HFFc6 (cell line): ENCODE results near the gene SEC23A. TPM values are rescaled to one million over a fixed set of nuclear protein-coding genes. Genes with fewer than 3 reads are reported as not detected.
A peak's percentile ranks its signal among the peaks of the same experiment; 100 is the strongest.
"Not testable (repeated sequence)": the region's sequence is repeated elsewhere in the genome, so short reads cannot be mapped to it uniquely, and the experiment has no call there.

ENCODE experiments used
- DNase-seq: peaks from one replicate; pipeline ENCODE4 v3.0.0-alpha.2; 2018
- H3K27ac Mint-ChIP-seq: 2 replicates; pipeline ENCODE4 v1.8.0; 2020; ENCODE audit warnings: mild to moderate bottlenecking, mixed read lengths
- H3K27me3 Mint-ChIP-seq: 2 replicates; pipeline ENCODE4 v1.8.0; 2021; ENCODE audit warnings: mild to moderate bottlenecking, moderate library complexity, mixed read lengths; ENCODE audit not compliant: insufficient read depth
- H3K36me3 Mint-ChIP-seq: 2 replicates; pipeline ENCODE4 v1.8.0; 2021; ENCODE audit warnings: low read depth, mixed read lengths
- H3K4me1 Mint-ChIP-seq: 2 replicates; pipeline ENCODE4 v1.8.0; 2020; ENCODE audit warnings: low read depth, mixed read lengths
- H3K4me3 Mint-ChIP-seq: 2 replicates; pipeline ENCODE4 v1.8.0; 2020; ENCODE audit warnings: mild to moderate bottlenecking, moderate library complexity, mixed read lengths
- H3K9me3 Mint-ChIP-seq: 2 replicates; pipeline ENCODE4 v1.8.0; 2020; ENCODE audit warnings: mild to moderate bottlenecking, mixed read lengths
- CTCF ChIP-seq: fragments of 200-600 bp; sonication (generic); IDR thresholded peaks from 2 replicates; pipeline ENCODE4 v1.5.0; 2021; ENCODE audit warnings: antibody characterized with exemption, mild to moderate bottlenecking
- total RNA-seq, 6 experiments: library from RNA; stranded (reverse); fragmentation: NEBNext Ultra II Directional; extraction: Animal tissue kit (Norgen Biotek cat#: 25700); gene quantifications; 2 replicates in 1 of 6; 3 replicates in 5 of 6; pipeline ENCODE4 v1.2.3, GENCODE V29; 2021

SEC23A gene
- total RNA-seq, 6 experiments from 2014 or later: 199 to 255 (median 241) TPM

- no peak for TF ChIP-seq CTCF
- H3K36me3 Mint-ChIP-seq: peaks cover 38% of the 10 kb centered on the region
- no peak overlapping the region for H3K4me3 Mint-ChIP-seq
- H3K27ac Mint-ChIP-seq: no peak overlapping the region
- no peak for DNase-seq
- no peaks in the 10 kb centered on the region; the same call in 1 of the 2 replicates for H3K27me3 Mint-ChIP-seq
- peaks cover 11% of the 10 kb centered on the region; the same call in 1 of the 2 replicates for H3K4me1 Mint-ChIP-seq
- H3K9me3 Mint-ChIP-seq: no peaks in the 10 kb centered on the region
These were observed 19.9 kb downstream of the SEC23A start for GRCh38 chr14:39083127-39083526.

DNA sequence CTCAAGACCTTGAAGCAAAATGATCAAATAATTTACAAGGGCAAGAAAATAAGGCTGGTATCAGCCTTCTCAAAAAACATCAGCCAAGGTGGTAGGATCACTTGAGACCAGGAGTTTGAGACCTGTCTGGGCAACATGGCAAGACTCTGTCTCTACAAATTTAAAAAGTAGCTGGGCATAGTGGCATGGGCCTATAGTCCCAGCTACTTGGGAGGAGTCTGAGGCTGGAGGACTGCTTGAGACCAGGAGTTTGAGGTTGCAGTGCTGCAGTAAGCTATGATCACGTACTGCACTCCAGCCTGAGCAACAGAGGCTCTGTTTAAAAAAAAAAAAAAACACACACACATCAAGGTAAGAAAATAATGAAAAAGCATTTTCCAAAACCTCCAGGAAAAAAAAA lies 22.1 kb downstream of the SEC23A start:
- no peak for TF ChIP-seq CTCF
- Mint-ChIP-seq H3K4me1 (peaks cover 7% of the 10 kb centered on the region; the same call in 1 of the 2 replicates), H3K36me3 (peaks cover 39% of the 10 kb centered on the region), H3K27ac (no peak overlapping the region), H3K9me3 (no peaks in the 10 kb centered on the region), H3K27me3 (no peaks in the 10 kb centered on the region; the same call in 1 of the 2 replicates), H3K4me3 (no peak overlapping the region)
- DNase-seq: no peak

DNA sequence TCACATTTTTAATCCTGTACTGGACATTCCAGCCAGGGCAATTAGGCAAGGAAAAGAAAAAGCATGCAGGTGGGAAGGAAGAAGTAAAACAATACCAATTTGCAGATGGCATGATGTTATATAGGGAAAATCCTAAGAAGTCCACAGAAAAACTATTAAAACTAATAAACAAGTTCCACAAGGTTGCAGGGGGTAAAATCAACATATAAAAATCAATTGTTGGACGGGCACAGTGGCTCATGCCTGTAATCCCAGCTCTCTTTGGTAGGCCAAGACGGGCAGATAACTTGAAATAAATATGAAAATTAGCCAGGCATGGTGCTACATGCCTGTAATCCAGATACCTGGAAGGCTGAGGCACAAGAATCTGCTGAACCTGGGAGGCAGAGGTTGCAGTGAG lies 31.9 kb downstream of the SEC23A start:
- no peak for TF ChIP-seq CTCF
- Mint-ChIP-seq H3K27ac (no peak overlapping the region), H3K4me3 (no peak overlapping the region), H3K36me3 (peaks cover 32% of the 10 kb centered on the region), H3K27me3 (no peaks in the 10 kb centered on the region), H3K9me3 (no peaks in the 10 kb centered on the region), H3K4me1 (no peaks in the 10 kb centered on the region)
- DNase-seq: no peak

DNA sequence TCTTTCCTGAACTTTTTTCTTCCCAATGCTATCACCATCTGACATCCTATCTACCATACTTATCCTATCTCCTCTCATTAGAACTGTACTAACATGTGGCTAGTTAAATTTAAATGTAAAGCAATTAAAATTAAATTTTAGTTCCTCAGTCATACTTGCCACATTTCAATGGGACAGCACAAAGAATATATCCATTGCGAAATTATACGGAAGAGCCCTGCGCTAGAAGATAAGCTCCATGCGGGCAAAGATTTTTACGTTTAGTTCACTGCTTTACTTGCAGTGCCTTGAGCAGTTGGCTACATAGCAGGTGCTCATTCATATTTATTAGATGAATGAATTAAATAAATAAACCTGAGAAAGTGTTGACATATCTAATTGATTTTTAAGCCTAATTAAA lies 33.1 kb downstream of the SEC23A start:
- Mint-ChIP-seq H3K4me3 (no peak overlapping the region), H3K27me3 (no peaks in the 10 kb centered on the region), H3K27ac (peak overlapping the region; percentile 7; the same call in 1 of the 2 replicates), H3K9me3 (no peaks in the 10 kb centered on the region), H3K4me1 (no peaks in the 10 kb centered on the region), H3K36me3 (peaks cover 31% of the 10 kb centered on the region)
- DNase-seq: no peak
- TF ChIP-seq CTCF: no peak

GRCh38 chr14:39069169-39069805 lies 33.7 kb downstream of the SEC23A start:
- not testable (repeated sequence) for H3K9me3 Mint-ChIP-seq, H3K4me3 Mint-ChIP-seq, DNase-seq, H3K27me3 Mint-ChIP-seq, H3K4me1 Mint-ChIP-seq
- H3K36me3 Mint-ChIP-seq: peaks cover 34% of the 10 kb centered on the region
- H3K27ac Mint-ChIP-seq: peak overlapping the region; percentile 7; the same call in 1 of the 2 replicates

DNA sequence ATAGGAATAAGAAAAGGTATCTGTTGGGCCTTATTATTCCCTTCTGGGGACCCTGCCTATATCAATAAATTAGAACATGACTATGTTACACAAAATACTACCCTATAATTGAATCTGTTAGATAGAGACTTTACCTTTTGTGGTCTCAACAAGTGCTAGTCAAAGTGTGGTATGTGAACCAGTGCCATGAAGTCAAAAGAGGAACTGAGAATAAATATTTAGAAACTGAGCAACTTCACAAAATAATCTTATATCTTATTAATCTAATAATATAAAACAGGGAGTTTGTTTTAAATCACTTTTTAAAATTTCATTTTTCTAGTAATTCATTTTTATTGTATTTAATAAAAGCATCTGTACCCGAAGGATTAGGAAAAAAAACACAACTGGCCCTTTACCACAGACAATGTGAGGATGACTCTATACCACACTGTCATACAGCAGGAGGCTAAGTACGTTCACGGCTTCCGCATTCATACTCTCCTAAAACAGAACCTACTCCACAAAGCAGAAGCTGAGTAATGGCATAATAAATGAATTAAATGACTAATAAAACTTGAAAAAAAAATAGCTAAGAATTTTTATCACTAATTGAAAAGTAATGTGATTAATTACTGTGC lies 42.1 kb downstream of the SEC23A start:
- TF ChIP-seq CTCF: no peak
- Mint-ChIP-seq H3K4me3 (no peak overlapping the region), H3K9me3 (peaks cover 5% of the 10 kb centered on the region), H3K4me1 (peaks cover 10% of the 10 kb centered on the region; the same call in 1 of the 2 replicates), H3K27me3 (peaks cover 3% of the 10 kb centered on the region; the same call in 1 of the 2 replicates), H3K27ac (no peak overlapping the region), H3K36me3 (peaks cover 54% of the 10 kb centered on the region)
- DNase-seq: no peak
